Ishikawa (cell line): ENCODE data around the gene GPBP1L1.

Experiments used
- CEBPB ChIP-seq: IDR thresholded peaks from 2 replicates; pipeline ENCODE4 v1.6.1; 2012
- CREB1 ChIP-seq: IDR thresholded peaks from 2 replicates; pipeline ENCODE4 v1.6.1; 2012; ENCODE audit warnings: low read depth
- EGR1 ChIP-seq: IDR thresholded peaks from 2 replicates; pipeline ENCODE4 v1.6.1; 2012
- EP300 ChIP-seq: IDR thresholded peaks from 2 replicates; pipeline ENCODE4 v1.6.1; 2012; ENCODE audit warnings: borderline replicate concordance
- FOXM1 ChIP-seq: IDR thresholded peaks from 2 replicates; pipeline ENCODE4 v1.6.1; 2012; ENCODE audit warnings: low read depth, borderline replicate concordance
- NFIC ChIP-seq: IDR thresholded peaks from 2 replicates; pipeline ENCODE4 v1.6.1; 2012
- RAD21 ChIP-seq: IDR thresholded peaks from 2 replicates; pipeline ENCODE4 v1.6.1; 2012; ENCODE audit warnings: low read depth
- REST ChIP-seq: IDR thresholded peaks from 2 replicates; pipeline ENCODE4 v1.6.1; 2012; ENCODE audit warnings: low read depth, mild to moderate bottlenecking
- TAF1 ChIP-seq: IDR thresholded peaks from 2 replicates; pipeline ENCODE4 v1.6.1; 2012; ENCODE audit warnings: low read depth, mild to moderate bottlenecking
- TCF12 ChIP-seq: IDR thresholded peaks from 2 replicates; pipeline ENCODE4 v1.6.1; 2012; ENCODE audit warnings: low read depth
- TEAD4 ChIP-seq: IDR thresholded peaks from 2 replicates; pipeline ENCODE4 v1.6.1; 2012
- USF1 ChIP-seq: IDR thresholded peaks from 2 replicates; pipeline ENCODE4 v1.6.1; 2012
- YY1 ChIP-seq: IDR thresholded peaks from 2 replicates; pipeline ENCODE4 v1.6.1; 2012; ENCODE audit warnings: low read depth
- ZBTB7A ChIP-seq: IDR thresholded peaks from 2 replicates; pipeline ENCODE4 v1.6.1; 2012; ENCODE audit warnings: low read depth
- TF ChIP-seq, protein P1 (sequence below): IDR thresholded peaks from 2 replicates; pipeline ENCODE4 v1.6.1; 2012

The GPBP1L1 gene

GRCh38 chr1:45659222-45659621 lies 27.1 kb downstream of the GPBP1L1 start:
- TF ChIP-seq NFIC, result no peak
- TF ChIP-seq USF1, result no peak
- no peak for TF ChIP-seq REST
- TF ChIP-seq, protein P1, sequence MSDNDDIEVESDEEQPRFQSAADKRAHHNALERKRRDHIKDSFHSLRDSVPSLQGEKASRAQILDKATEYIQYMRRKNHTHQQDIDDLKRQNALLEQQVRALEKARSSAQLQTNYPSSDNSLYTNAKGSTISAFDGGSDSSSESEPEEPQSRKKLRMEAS, result no peak
- no peak for TF ChIP-seq TAF1
- TF ChIP-seq TCF12, result no peak
- TF ChIP-seq CREB1, result no peak
- no peak for TF ChIP-seq EP300
- no peak for TF ChIP-seq EGR1
- no peak for TF ChIP-seq RAD21
- no peak for TF ChIP-seq CEBPB
- TF ChIP-seq TEAD4, result no peak
- TF ChIP-seq YY1, result no peak
- no peak for TF ChIP-seq FOXM1
- no peak for TF ChIP-seq ZBTB7A

DNA sequence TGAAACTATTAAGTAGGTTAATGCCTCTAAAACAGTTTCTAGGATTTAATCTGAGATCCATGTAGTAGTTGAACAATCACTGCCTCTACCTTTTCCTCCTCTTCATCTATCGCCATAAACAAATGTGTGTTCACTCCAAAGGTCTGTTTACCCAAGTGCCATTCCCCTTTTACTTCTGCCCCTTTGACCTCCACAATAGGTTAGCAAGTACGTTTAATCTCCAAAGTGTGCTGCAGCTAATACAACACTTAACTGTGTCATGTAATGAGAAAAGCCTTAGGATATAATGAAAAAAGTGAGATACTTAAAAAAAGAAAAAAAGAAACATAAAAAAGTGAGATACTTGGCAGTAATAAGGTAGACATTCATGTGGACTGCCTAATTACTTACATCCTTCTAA lies 28.2 kb downstream of the GPBP1L1 start:
- TF ChIP-seq, protein P1, result no peak
- TF ChIP-seq EP300, result no peak
- TF ChIP-seq CEBPB, result no peak
- TF ChIP-seq FOXM1, result no peak
- TF ChIP-seq CREB1, result no peak
- no peak for TF ChIP-seq EGR1
- TF ChIP-seq YY1, result no peak
- no peak for TF ChIP-seq ZBTB7A
- TF ChIP-seq RAD21, result no peak
- TF ChIP-seq TCF12, result no peak
- no peak for TF ChIP-seq TAF1
- no peak for TF ChIP-seq TEAD4
- no peak for TF ChIP-seq NFIC
- TF ChIP-seq REST, result no peak
- TF ChIP-seq USF1, result no peak

GRCh38 chr1:45656573-45657226 lies 29.6 kb downstream of the GPBP1L1 start:
- TF ChIP-seq EGR1 (no peak), RAD21 (no peak)

- TF ChIP-seq REST (no peak), ZBTB7A (no peak), TCF12 (no peak), EP300 (no peak), CREB1 (no peak), USF1 (no peak), CEBPB (no peak), RAD21 (no peak), NFIC (no peak), FOXM1 (no peak), YY1 (no peak), EGR1 (no peak), TAF1 (no peak), TEAD4 (no peak)
- TF ChIP-seq, protein P1, result no peak
Observed at GRCh38 chr1:45654540-45655280, 31.6 kb downstream of the GPBP1L1 start.
